Measurements from ENCODE around the gene TNFSF9.

TNFSF9 gene

DNA sequence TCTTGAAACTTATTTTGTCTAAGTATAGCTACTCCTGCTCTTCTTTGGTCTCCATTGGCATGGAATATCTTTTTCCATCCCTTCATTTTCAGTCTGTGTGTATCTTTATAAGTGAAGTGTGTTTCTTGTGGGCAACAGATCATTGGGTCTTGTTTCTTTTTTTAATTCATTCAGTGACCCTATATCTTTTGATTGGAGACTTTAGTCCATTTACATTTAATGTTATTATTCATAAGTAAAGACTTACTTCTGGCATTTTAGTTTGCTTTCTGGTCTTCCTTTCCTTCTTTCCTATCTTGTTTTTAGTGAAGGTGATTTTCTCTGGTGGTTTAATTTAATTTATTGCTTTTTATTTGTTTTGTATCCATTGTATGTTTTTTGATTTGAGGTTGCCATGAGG lies 40.3 kb downstream of the TNFSF9 start:
- Histone ChIP-seq H3K9ac (ENCODE audit: low read depth, low read length, poor library complexity) (no peak overlapping the region), H2BK120ac (ENCODE audit: low read depth, low read length) (no peak overlapping the region), H3K27ac (replicated peaks; ENCODE audit: low read length) (no peak overlapping the region), H3K4me2 (ENCODE audit: insufficient read depth, low read length, poor library complexity, severe bottlenecking) (no peak overlapping the region), H2BK12ac (ENCODE audit: low read length) (no peak overlapping the region), H3K27me3 (ENCODE audit: control insufficient read depth in 3 of 3, insufficient read depth in 3 of 3, low read depth in 1 of 3, low read length in 3 of 3) (no peaks in the 10 kb centered on the region), H3K36me3 (replicated peaks in 1 of 2; ENCODE audit: control insufficient read depth in 2 of 2, insufficient read depth in 2 of 2, low read length in 2 of 2) (no peaks in the 10 kb centered on the region), H2AK5ac (ENCODE audit: low read depth, low read length) (no peak overlapping the region), H3K14ac (ENCODE audit: low read length) (no peak overlapping the region), H2BK5ac (ENCODE audit: low read length) (no peak overlapping the region), H4K91ac (ENCODE audit: low read depth, low read length, poor library complexity) (no peak overlapping the region), H4K8ac (ENCODE audit: low read depth, low read length) (no peak overlapping the region), H2BK15ac (ENCODE audit: low read length) (no peak overlapping the region), H2AFZ (ENCODE audit: low read length) (no peak overlapping the region), H3K79me1 (ENCODE audit: low read depth, low read length) (no peaks in the 10 kb centered on the region), H3K4me1 (ENCODE audit: control insufficient read depth in 2 of 2, insufficient read depth in 1 of 2, low read depth in 1 of 2, low read length in 2 of 2) (no peaks in the 10 kb centered on the region), H3K9me3 (replicated peaks in 1 of 2; ENCODE audit: control insufficient read depth in 2 of 2, insufficient read depth in 1 of 2, low read depth in 1 of 2, low read length in 2 of 2) (peaks cover 0 to 2% of the 10 kb centered on the region in 2 donors), H3K23ac (ENCODE audit: low read depth, low read length, poor library complexity) (no peak overlapping the region), H3K4ac (ENCODE audit: low read length) (no peak overlapping the region), H3K18ac (ENCODE audit: low read length) (no peak overlapping the region), H3K4me3 (ENCODE audit: low read length in 2 of 2) (no peak overlapping the region)
- no peak for DNase-seq (ENCODE audit: low spot score)

DNA sequence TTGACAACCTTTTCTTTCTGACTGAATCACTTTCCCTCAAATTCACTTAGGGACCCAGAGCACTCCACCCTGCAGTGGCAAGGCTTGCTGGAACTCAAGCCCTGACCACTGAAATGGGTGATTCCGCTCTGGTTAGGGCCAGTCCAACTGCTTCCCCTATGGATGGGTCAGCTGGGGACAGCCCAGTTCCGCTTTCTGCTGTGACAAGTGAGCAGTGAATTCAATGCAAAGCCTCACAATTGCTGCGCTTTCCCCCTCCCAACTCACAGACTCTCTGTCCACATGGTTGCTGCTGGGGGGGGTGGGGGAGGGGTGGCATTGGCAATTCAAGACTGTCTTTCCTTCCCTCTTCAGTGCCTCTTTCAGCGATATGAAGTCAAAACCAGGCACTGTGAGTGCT lies 41.4 kb downstream of the TNFSF9 start:
- Histone ChIP-seq H2AFZ (ENCODE audit: low read length) (no peak overlapping the region), H3K9me3 (replicated peaks in 1 of 2; ENCODE audit: control insufficient read depth in 2 of 2, insufficient read depth in 1 of 2, low read depth in 1 of 2, low read length in 2 of 2) (peaks cover 0 to 2% of the 10 kb centered on the region in 2 donors), H2BK5ac (ENCODE audit: low read length) (no peak overlapping the region), H2BK12ac (ENCODE audit: low read length) (no peak overlapping the region), H4K8ac (ENCODE audit: low read depth, low read length) (no peak overlapping the region), H2BK120ac (ENCODE audit: low read depth, low read length) (no peak overlapping the region), H3K79me1 (ENCODE audit: low read depth, low read length) (no peaks in the 10 kb centered on the region), H3K4ac (ENCODE audit: low read length) (no peak overlapping the region), H3K23ac (ENCODE audit: low read depth, low read length, poor library complexity) (no peak overlapping the region), H3K4me1 (ENCODE audit: control insufficient read depth in 2 of 2, insufficient read depth in 1 of 2, low read depth in 1 of 2, low read length in 2 of 2) (peaks cover 0 to 2% of the 10 kb centered on the region in 2 donors), H3K18ac (ENCODE audit: low read length) (no peak overlapping the region), H3K14ac (ENCODE audit: low read length) (no peak overlapping the region), H3K27ac (replicated peaks; ENCODE audit: low read length) (no peak overlapping the region), H2BK15ac (ENCODE audit: low read length) (no peak overlapping the region), H2AK5ac (ENCODE audit: low read depth, low read length) (no peak overlapping the region), H3K4me3 (ENCODE audit: low read length in 2 of 2) (no peak overlapping the region), H3K4me2 (ENCODE audit: insufficient read depth, low read length, poor library complexity, severe bottlenecking) (no peak overlapping the region), H3K9ac (ENCODE audit: low read depth, low read length, poor library complexity) (no peak overlapping the region), H4K91ac (ENCODE audit: low read depth, low read length, poor library complexity) (no peak overlapping the region), H3K27me3 (ENCODE audit: control insufficient read depth in 3 of 3, insufficient read depth in 3 of 3, low read depth in 1 of 3, low read length in 3 of 3) (no peaks in the 10 kb centered on the region), H3K36me3 (replicated peaks in 1 of 2; ENCODE audit: control insufficient read depth in 2 of 2, insufficient read depth in 2 of 2, low read length in 2 of 2) (no peaks in the 10 kb centered on the region)
- WGBS, 2 donors (ENCODE audit: extremely low coverage in 2 of 2, insufficient read length in 2 of 2, insufficient replicate concordance in 1 of 2) = no CpG with 5 or more reads among the region's 4 CpGs
- DNase-seq (ENCODE audit: low spot score) = no peak

GRCh38 chr19:6573350-6573749 lies 42.5 kb downstream of the TNFSF9 start:
- WGBS, 2 donors (ENCODE audit: extremely low coverage in 2 of 2, insufficient read length in 2 of 2, insufficient replicate concordance in 1 of 2) = no CpG with 5 or more reads among the region's 1 CpG
- Histone ChIP-seq H3K18ac (ENCODE audit: low read length) (no peak overlapping the region), H3K9ac (ENCODE audit: low read depth, low read length, poor library complexity) (no peak overlapping the region), H4K91ac (ENCODE audit: low read depth, low read length, poor library complexity) (no peak overlapping the region), H2BK5ac (ENCODE audit: low read length) (no peak overlapping the region), H3K4me3 (ENCODE audit: low read length in 2 of 2) (no peak overlapping the region), H3K27ac (replicated peaks; ENCODE audit: low read length) (no peak overlapping the region), H3K27me3 (ENCODE audit: control insufficient read depth in 3 of 3, insufficient read depth in 3 of 3, low read depth in 1 of 3, low read length in 3 of 3) (no peaks in the 10 kb centered on the region), H2AK5ac (ENCODE audit: low read depth, low read length) (no peak overlapping the region), H3K14ac (ENCODE audit: low read length) (no peak overlapping the region), H3K4me2 (ENCODE audit: insufficient read depth, low read length, poor library complexity, severe bottlenecking) (no peak overlapping the region), H3K79me1 (ENCODE audit: low read depth, low read length) (no peaks in the 10 kb centered on the region), H3K9me3 (replicated peaks in 1 of 2; ENCODE audit: control insufficient read depth in 2 of 2, insufficient read depth in 1 of 2, low read depth in 1 of 2, low read length in 2 of 2) (peaks cover 2% of the 10 kb centered on the region in 2 donors), H2BK12ac (ENCODE audit: low read length) (no peak overlapping the region), H3K4me1 (ENCODE audit: control insufficient read depth in 2 of 2, insufficient read depth in 1 of 2, low read depth in 1 of 2, low read length in 2 of 2) (peaks cover 0 to 7% of the 10 kb centered on the region in 2 donors), H3K4ac (ENCODE audit: low read length) (no peak overlapping the region), H4K8ac (ENCODE audit: low read depth, low read length) (no peak overlapping the region), H3K36me3 (replicated peaks in 1 of 2; ENCODE audit: control insufficient read depth in 2 of 2, insufficient read depth in 2 of 2, low read length in 2 of 2) (no peaks in the 10 kb centered on the region), H2BK15ac (ENCODE audit: low read length) (no peak overlapping the region), H2BK120ac (ENCODE audit: low read depth, low read length) (no peak overlapping the region), H3K23ac (ENCODE audit: low read depth, low read length, poor library complexity) (no peak overlapping the region), H2AFZ (ENCODE audit: low read length) (no peak overlapping the region)
- no peak for DNase-seq (ENCODE audit: low spot score)

DNA sequence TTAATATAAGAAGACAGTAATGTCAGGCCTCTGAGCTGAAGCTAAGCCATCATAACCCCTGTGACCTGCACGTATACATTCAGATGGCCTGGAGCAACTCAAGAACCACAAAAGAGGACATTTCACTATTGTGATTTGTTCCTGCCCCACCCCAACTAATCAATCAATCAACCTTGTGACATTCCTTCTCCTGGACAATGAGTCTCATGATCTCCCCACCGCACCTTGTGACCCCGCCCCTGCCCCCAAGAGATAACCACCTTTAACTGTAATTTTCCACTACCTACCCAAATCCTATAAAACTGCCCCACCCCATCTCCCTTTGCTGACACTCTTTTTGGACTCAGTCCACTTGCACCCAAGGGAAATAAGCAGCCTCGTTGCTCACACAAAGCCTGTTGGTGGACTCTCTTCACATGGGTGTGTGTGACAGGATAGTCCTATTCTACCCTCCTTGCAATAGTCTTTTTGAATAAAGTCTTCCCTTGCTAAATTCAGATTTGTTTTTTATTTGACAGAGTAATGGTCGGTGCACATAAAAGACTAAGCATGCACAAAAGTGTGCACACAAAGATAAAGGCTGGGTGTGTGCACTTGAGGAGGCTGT lies 46.1 kb downstream of the TNFSF9 start:
- Histone ChIP-seq H3K9me3 (replicated peaks in 1 of 2; ENCODE audit: control insufficient read depth in 2 of 2, insufficient read depth in 1 of 2, low read depth in 1 of 2, low read length in 2 of 2) (peaks cover 2 to 5% of the 10 kb centered on the region in 2 donors), H3K36me3 (replicated peaks in 1 of 2; ENCODE audit: control insufficient read depth in 2 of 2, insufficient read depth in 2 of 2, low read length in 2 of 2) (no peaks in the 10 kb centered on the region), H3K4me3 (ENCODE audit: low read length in 2 of 2) (no peak overlapping the region), H2AFZ (ENCODE audit: low read length) (peak overlapping the region; percentile 2), H3K18ac (ENCODE audit: low read length) (no peak overlapping the region), H3K4ac (ENCODE audit: low read length) (no peak overlapping the region), H2BK120ac (ENCODE audit: low read depth, low read length) (no peak overlapping the region), H2BK5ac (ENCODE audit: low read length) (no peak overlapping the region), H4K8ac (ENCODE audit: low read depth, low read length) (no peak overlapping the region), H3K4me2 (ENCODE audit: insufficient read depth, low read length, poor library complexity, severe bottlenecking) (no peak overlapping the region), H3K14ac (ENCODE audit: low read length) (no peak overlapping the region), H2BK15ac (ENCODE audit: low read length) (no peak overlapping the region), H2AK5ac (ENCODE audit: low read depth, low read length) (no peak overlapping the region), H2BK12ac (ENCODE audit: low read length) (no peak overlapping the region), H3K23ac (ENCODE audit: low read depth, low read length, poor library complexity) (no peak overlapping the region), H3K4me1 (ENCODE audit: control insufficient read depth in 2 of 2, insufficient read depth in 1 of 2, low read depth in 1 of 2, low read length in 2 of 2) (peaks cover 0 to 7% of the 10 kb centered on the region in 2 donors), H3K79me1 (ENCODE audit: low read depth, low read length) (no peaks in the 10 kb centered on the region), H3K27me3 (ENCODE audit: control insufficient read depth in 3 of 3, insufficient read depth in 3 of 3, low read depth in 1 of 3, low read length in 3 of 3) (no peaks in the 10 kb centered on the region), H4K91ac (ENCODE audit: low read depth, low read length, poor library complexity) (no peak overlapping the region), H3K27ac (replicated peaks; ENCODE audit: low read length) (no peak overlapping the region), H3K9ac (ENCODE audit: low read depth, low read length, poor library complexity) (no peak overlapping the region)
- DNase-seq (ENCODE audit: low spot score) = no peak
- WGBS, 2 donors (ENCODE audit: extremely low coverage in 2 of 2, insufficient read length in 2 of 2, insufficient replicate concordance in 1 of 2) = no CpG with 5 or more reads among the region's 5 CpGs
